NCI-H82 treated with DMSO at 0.1 percent for 48 hours (cell line): ENCODE data around the gene RAD51B.

Experiments
- DNase-seq: peaks from one replicate; lab custom pipeline; 2025; ENCODE audit not compliant: unreplicated experiment; lab: John Stamatoyannopoulos, UW

Gene RAD51B

GRCh38 chr14:68621400-68622365, 802.1 kb downstream of the RAD51B start:
- DNase-seq, result peak; percentile 52

DNA sequence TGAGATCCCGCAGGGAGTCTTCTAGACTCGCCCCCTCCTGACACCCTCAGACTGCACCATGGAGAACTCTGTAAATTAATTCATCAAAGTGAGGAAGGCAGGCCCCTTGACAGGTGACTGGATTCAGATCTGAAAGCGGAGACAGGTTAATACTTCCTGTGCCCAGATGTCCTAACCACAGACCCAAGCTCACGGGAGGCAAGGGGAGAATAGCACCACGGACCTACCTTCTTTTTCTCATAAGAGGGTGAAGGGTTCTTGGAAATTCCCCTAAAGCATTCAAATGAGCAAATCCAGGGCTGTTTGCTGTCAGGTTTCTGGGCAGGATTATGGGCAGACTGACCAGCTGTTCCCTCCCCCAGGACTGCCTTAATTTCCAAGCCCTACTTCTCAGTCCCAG, 803.3 kb downstream of the RAD51B start:
- DNase-seq, result no peak

DNA sequence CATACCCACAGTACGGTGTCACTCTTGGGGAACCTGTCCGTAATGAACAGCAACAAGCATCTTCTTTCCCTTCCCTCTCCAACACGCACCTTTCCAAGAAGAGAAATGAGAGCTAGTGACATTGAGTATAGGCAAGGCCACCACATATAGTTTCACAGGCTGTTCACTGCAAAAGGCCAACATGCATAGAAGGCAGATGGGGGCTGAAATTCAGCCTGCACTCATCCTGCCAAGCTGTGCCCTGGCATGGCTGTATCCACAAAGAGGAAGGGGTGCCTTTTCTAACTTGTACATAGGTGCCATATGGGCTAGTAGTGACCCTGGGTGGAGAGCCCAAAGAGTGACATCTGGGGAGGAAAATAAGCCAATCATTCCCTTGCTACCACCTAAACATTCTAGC, 803.7 kb downstream of the RAD51B start:
- peak; percentile 14 for DNase-seq

GRCh38 chr14:68623826-68624225, 804.2 kb downstream of the RAD51B start:
- DNase-seq, result no peak

DNA sequence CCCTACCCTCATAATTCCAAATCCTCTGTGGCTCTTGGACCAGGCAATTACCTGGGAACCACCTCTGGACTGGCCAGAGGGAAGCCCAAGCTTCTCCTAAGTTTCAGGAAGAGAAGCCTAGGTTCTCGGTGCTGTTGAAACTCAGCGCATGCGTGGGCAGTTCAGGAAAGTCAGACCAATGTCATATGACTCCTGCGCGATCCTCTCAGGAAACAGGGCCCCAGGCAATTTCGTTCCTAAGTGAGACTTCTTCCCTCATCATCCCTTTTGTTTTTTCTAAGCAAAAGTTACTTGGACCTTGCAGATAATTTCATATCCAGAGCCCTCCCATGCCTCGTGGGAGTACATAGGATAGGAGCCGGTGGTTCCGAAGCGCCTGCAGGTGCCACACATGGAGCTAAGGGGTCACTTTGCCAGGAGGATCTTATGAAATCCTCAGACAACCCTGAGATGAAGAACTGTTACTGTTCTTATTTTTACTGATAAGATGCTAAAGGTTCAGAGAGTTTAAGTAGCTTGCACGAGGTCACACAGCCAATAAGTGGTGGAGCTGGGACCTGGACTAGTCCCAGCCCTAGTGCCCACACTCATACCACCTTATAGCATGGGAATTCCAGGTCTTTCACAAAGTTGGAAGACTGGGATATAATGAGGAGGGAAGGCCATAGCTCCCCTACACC, 805.1 kb downstream of the RAD51B start:
- no peak for DNase-seq

DNA sequence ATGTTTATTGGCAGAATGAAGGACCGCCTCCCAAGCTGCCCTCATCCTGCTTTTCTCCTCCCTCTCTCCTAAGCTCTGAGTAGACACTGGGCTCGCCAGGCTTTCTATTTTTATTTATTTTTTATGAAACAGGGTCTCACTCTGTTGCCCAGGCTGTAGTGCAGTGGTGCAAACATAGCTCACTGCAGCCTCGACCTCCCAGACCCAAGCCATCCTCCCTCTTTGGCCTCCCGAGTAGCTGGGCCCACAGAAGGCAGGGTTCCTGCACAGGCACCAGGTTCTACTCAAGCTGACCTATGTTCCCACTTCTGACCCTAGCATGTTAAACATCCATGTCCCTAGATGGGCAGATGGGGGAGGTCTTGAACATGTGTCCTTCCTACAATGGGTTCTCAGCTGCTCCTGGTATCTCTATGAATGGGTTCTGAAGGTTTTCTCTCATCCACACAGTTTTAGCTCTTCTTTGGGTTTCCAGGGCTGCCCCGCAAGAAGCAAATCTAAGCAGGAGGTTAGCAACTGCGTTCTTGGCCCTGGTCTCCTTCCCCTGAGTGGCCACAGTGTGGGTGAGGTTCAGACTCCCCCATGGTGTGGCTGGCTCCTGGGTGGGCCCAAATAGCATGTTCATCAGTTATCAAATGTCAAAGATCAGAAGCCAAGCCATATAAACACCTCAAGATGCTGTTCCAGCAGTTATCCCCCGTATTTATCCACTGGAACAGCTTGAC, 805.9 kb downstream of the RAD51B start:
- no peak for DNase-seq

DNA sequence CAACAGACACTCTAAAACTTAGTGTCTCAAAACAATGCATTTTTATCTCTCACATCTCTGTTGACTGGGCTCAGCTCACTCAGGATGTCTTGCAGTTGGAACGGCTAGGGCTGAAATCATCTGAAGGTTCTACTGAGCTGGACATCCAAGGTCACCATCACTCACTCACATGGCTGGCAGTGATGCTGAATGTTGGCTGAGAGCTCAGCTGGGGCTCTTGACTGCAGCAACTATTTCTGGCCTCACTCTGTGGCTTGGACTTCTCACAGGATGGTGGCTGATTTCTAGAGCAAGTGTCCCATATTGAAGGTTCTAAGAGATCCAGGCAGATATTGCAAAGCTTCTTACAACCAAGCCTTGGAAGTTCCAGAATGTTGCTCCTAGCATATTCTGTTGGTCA, 806.8 kb downstream of the RAD51B start:
- DNase-seq, result no peak

- DNase-seq, result no peak
These were observed 807.7 kb downstream of the RAD51B start for GRCh38 chr14:68627050-68627867.

DNA sequence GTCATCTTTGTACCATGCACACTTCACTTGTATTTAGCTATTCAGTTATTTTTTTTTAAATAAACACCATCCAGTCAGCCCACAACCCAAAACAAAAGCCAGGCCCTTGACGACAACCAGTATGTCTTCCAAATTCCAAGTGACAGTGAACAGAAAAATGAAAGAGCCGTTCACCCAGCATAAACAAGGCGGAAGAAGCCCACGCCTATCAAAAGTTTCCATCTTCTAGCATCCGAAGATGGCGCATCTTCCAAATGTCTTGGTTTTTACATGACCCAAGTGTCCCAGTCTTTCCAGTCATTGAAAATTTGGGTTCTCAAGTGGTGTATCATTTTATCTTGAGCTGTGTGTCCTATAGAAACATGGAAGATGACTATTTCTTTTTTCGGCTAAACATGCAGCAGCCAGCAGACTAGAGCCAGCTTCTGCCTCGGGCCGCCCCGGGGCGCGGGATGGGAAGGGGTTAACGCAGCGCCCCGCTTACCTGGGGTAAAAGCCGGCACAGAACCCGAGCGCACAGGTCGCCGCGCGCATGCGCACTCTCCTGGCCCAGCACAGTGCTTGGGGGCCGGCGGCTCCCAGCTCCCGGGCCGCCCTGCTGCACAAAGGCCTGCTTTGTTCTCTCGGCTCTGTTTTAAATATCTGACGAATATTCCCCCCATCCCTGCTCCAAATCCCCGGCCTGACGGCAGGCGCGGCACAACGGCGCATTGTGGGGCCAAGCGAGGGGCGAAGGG, 808.5 kb downstream of the RAD51B start:
- no peak for DNase-seq

DNA sequence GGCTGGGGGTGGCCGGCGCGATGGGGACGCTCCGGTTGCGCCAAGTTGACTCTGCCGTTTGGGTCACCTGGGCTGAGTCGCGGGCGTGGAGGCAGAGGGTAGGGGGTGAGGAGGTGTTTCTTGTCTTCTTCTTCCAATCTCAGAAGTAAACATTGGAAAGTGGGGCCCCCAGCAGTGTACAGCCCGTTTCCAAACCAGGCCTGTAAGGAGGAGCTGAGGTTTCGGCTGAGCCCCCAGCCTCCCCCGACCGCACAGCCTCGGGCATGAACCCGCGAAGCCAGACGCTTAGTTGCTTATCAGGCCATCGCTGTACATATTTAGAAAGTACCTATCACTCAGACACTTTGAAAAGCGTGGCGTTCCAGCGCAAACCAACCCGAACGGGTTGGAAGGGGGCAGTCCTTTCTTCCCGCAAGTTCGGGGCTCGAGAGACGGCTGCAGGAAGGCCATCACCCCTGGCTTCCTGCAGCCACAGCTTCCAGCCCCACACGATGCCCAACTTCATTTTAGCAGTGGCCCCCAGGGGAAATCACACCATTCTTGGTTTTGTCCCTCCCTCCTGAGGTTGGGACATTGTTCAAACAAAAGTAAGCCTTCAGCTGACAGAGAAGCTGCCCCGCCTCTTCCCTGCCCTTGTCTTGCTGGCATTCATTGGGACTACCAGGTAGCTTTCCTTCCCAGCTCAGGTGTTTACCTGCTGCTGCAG, 809.2 kb downstream of the RAD51B start:
- DNase-seq, result no peak

DNA sequence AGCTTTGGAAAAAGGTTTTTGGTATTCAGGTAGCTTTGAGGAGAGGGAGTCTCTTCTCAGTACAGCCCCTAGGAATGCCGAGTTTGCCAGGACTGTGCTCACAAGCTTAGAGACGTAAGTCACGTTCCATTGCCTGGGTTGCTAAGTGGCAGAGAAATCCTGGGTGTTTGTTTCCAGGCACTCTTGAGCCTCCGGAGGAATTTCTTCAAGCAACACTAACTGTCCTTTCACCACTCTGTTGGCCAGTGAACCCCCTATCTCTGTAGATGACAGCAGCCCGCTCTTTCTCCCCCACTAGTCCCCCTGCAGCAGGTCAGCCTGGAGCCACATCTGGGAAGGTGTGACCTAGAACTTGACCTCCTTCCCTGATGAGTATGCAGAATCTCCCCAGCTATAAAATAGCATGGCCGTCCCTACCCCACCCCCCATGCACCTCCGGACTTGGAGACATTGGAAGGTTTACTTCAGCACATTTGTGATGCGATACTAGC, 810.5 kb downstream of the RAD51B start:
- DNase-seq, result no peak

GRCh38 chr14:68630611-68631393, 811.2 kb downstream of the RAD51B start:
- DNase-seq, result no peak

DNA sequence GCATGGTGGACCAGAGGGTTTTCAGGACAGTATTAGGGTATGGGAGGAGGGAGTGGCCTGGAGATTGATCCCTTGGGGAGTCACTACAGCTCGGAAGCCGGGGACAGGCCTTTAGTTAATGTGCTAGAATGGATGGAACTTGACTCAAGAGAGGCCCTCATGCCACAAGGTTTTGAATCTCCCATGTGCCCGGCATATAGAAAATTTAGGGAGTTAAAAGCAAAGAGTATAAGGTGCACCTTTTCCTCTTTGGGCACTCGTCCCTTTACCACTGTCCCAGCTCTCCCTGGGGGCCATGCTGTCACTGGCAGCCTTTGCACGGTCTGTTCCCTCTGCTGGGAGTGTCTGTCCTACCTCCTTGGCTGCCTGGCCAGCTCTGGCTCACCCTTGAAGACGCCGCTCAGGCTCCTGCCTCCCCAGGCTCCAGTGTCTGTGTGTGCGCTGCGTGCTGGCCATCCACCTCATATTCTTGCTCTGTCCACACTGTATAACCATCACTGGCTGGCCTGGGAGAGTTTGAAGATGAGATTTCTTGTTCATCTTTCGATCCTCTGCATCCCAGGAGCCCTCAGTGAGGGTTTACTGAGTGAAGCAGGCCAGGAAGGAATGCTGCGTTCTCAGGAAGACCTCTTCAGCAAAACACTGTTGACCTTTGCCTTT, 811.9 kb downstream of the RAD51B start:
- DNase-seq, result no peak

- DNase-seq, result no peak
These were observed 812.7 kb downstream of the RAD51B start for GRCh38 chr14:68632054-68632895.

DNA sequence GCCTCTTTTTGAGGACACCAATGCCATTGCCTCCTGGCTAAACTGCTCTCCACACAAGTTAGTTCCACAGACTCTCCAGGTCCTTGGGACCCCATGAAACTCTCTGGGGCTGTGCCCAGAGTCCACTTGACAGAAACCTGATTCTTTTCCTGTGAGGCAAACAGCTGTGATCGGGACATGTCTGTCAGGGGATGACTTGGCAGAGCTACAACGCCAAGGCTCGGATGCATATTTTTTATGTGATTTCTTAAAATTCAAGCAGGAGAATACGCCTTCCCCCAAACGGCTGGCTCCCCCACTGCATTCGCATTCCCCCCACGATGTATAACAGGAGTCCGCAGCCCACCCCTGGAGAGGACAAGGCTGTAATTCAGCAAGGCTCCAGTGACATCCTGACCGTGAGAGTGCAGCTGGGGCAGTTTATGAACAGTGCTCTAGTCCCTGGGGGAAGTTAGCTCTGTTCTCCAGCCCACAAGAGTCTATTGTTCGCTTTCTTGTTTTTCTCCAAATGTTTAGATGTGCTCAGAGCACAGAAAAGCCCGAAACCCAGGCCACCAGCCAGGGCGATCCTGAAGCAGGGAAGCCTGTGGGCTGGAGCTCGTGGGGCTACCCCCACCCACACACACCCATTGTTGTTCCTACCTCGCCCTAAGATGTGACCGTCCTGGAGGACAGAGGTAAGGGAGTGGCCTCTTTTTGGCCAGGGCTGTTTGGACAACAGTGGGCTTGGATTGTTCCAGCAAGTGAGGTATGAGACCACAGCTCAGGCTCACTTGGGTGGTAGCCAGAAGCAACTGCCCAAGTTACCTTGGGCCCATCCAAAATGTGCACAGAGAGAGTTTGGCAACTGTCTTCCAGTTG, 813.8 kb downstream of the RAD51B start:
- no peak for DNase-seq

DNA sequence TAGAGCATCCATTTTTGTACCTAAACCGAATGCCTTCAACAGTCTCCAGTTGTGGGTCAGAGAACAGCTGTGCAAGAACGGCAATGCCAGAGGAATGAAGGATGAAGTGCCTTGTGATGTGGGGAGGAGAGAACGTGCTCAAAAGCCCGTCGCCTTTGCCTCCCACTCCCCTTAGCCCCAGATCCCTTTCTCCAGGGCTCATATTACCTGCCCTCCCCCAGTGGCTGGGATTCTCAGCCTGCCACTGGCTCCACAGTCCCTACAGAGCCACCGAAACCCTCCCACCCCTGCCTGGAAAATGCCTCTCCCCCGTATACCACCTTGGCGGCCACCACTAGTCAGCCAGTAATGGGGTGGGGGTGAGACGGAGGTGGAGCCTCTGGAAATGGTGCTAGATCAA, 814.8 kb downstream of the RAD51B start:
- DNase-seq, result no peak
